WTC11 (cell line): ENCODE results near the gene CHRNA4. TPM values are rescaled to one million over a fixed set of nuclear protein-coding genes. Genes with fewer than 3 reads are reported as not detected.

ENCODE experiments used
- ATAC-seq: fragments of 200-7000 bp; cut with Tn5 transposase; 2 replicates; pipeline ENCODE4 v1.10.0; 2021; ENCODE audit warnings: mild to moderate bottlenecking, moderate library complexity
- CTCF ChIA-PET: fragments of 300-600 bp; sonication (Branson Sonifier 250); formaldehyde crosslinking; loops from one replicate; lab custom pipeline; 2021; ENCODE audit warnings: antibody characterized with exemption; lab: Charles Lee
- POLR2A ChIA-PET: fragments of 350-600 bp; sonication (Branson Sonifier 250); formaldehyde crosslinking; loops from one replicate; lab custom pipeline; 2021; ENCODE audit warnings: antibody characterized with exemption; lab: Charles Lee
- DNase-seq: peaks from one replicate; pipeline ENCODE4 v3.0.0; 2021; ENCODE audit warnings: low spot score
- H3K27ac Mint-ChIP-seq: 2 replicates; pipeline ENCODE4 v1.8.0; 2021; ENCODE audit warnings: mixed read lengths
- H3K27me3 Mint-ChIP-seq: 2 replicates; pipeline ENCODE4 v1.8.0; 2021; ENCODE audit warnings: low read depth, mild to moderate bottlenecking, moderate library complexity, mixed read lengths
- H3K36me3 Mint-ChIP-seq: 2 replicates; pipeline ENCODE4 v1.8.0; 2021; ENCODE audit warnings: mixed read lengths
- H3K4me1 Mint-ChIP-seq: 2 replicates; pipeline ENCODE4 v1.8.0; 2022; ENCODE audit warnings: mixed read lengths
- H3K4me3 Mint-ChIP-seq: 2 replicates; pipeline ENCODE4 v1.8.0; 2021; ENCODE audit warnings: mild to moderate bottlenecking, moderate library complexity, mixed read lengths
- H3K9me3 Mint-ChIP-seq: 2 replicates; pipeline ENCODE4 v1.8.0; 2021; ENCODE audit warnings: mixed read lengths
- ATF1 ChIP-seq: sonication (generic); formaldehyde crosslinking; IDR thresholded peaks from 2 replicates; pipeline ENCODE4 v1.8.1; 2023; ENCODE audit warnings: mild to moderate bottlenecking, moderate library complexity, missing genetic modification reagents
- ATF6 ChIP-seq: sonication (generic); formaldehyde crosslinking; IDR thresholded peaks from 2 replicates; pipeline ENCODE4 v1.8.1; 2023; ENCODE audit warnings: mild to moderate bottlenecking, missing genetic modification reagents
- CBFB ChIP-seq: sonication (generic); formaldehyde crosslinking; IDR thresholded peaks from 2 replicates; pipeline ENCODE4 v1.8.1; 2022; ENCODE audit warnings: mild to moderate bottlenecking, low read depth, missing genetic modification reagents
- CTCF ChIP-seq: fragments of 200-600 bp; IDR thresholded peaks from 2 replicates; pipeline ENCODE4 v1.8.0; 2022; ENCODE audit warnings: antibody characterized with exemption
- ESRRA ChIP-seq: sonication (generic); formaldehyde crosslinking; IDR thresholded peaks from 2 replicates; pipeline ENCODE4 v1.8.1; 2022; ENCODE audit warnings: mild to moderate bottlenecking, missing genetic modification reagents, borderline replicate concordance
- ETV6 ChIP-seq: sonication (generic); formaldehyde crosslinking; IDR thresholded peaks from 2 replicates; pipeline ENCODE4 v1.8.1; 2022; ENCODE audit warnings: mild to moderate bottlenecking, missing genetic modification reagents
- GRHL2 ChIP-seq: fragments of 250-450 bp; sonication (Bioruptor Pico); IDR thresholded peaks from 2 replicates; pipeline ENCODE4 v1.8.0; 2022; ENCODE audit warnings: mild to moderate bottlenecking, moderate library complexity; ENCODE audit not compliant: insufficient replicate concordance, severe bottlenecking
- GTF2I ChIP-seq: fragments of 250-450 bp; sonication (Bioruptor Pico); conservative IDR thresholded peaks from 2 replicates; pipeline ENCODE4 v1.4.0; 2021; ENCODE audit warnings: mild to moderate bottlenecking
- MLX ChIP-seq: sonication (generic); formaldehyde crosslinking; IDR thresholded peaks from 2 replicates; pipeline ENCODE4 v1.8.1; 2023; ENCODE audit warnings: mild to moderate bottlenecking, missing genetic modification reagents, moderate library complexity
- PRDM15 ChIP-seq: sonication (generic); formaldehyde crosslinking; IDR thresholded peaks from 2 replicates; pipeline ENCODE4 v1.8.0; 2022; ENCODE audit warnings: missing genetic modification reagents
- STAT6 ChIP-seq: sonication (generic); formaldehyde crosslinking; conservative IDR thresholded peaks from 2 replicates; pipeline ENCODE4 v1.8.1; 2023; ENCODE audit warnings: mild to moderate bottlenecking, low read depth, missing genetic modification reagents, moderate library complexity
- ZBTB43 ChIP-seq: sonication (generic); formaldehyde crosslinking; IDR thresholded peaks from 2 replicates; pipeline ENCODE4 v1.8.1; 2023; ENCODE audit warnings: mild to moderate bottlenecking, missing genetic modification reagents
- ZNF121 ChIP-seq: sonication (generic); formaldehyde crosslinking; IDR thresholded peaks from 2 replicates; pipeline ENCODE4 v1.8.0; 2023; ENCODE audit warnings: missing genetic modification reagents
- ZNF396 ChIP-seq: fragments of 250-450 bp; sonication (Bioruptor Pico); IDR thresholded peaks from 2 replicates; pipeline ENCODE4 v1.8.0; 2021; ENCODE audit warnings: mild to moderate bottlenecking, moderate library complexity, borderline replicate concordance
- ZNF423 ChIP-seq: fragments of 250-450 bp; sonication (Bioruptor Pico); IDR thresholded peaks from 2 replicates; pipeline ENCODE4 v2.1.2; 2022; ENCODE audit warnings: mild to moderate bottlenecking, moderate library complexity
- ZNF671 ChIP-seq: fragments of 250-450 bp; sonication (Bioruptor Pico); IDR thresholded peaks from 2 replicates; pipeline ENCODE4 v1.8.0; 2021; ENCODE audit warnings: mild to moderate bottlenecking
- ZSCAN18 ChIP-seq: fragments of 250-450 bp; sonication (Bioruptor Pico); IDR thresholded peaks from 2 replicates; pipeline ENCODE4 v2.1.2; 2022; ENCODE audit warnings: mild to moderate bottlenecking, moderate library complexity
- total RNA-seq: library from RNA; stranded (reverse); gene quantifications from 3 replicates; pipeline ENCODE4 v1.2.3, GENCODE V29; 2021

The CHRNA4 gene
- total RNA-seq, 1 experiment from 2014 or later = 2.5 TPM

GRCh38 chr20:63330084-63330760 is 30.9 kb downstream of the CHRNA4 start:
- H3K27me3 Mint-ChIP-seq = peaks cover 2% of the 10 kb centered on the region
- TF ChIP-seq MLX (CRISPR knock-in tag) = no peak
- no peak for TF ChIP-seq ESRRA (CRISPR knock-in tag)
- TF ChIP-seq ZSCAN18 (CRISPR knock-in tag) = no peak
- no peak for TF ChIP-seq GTF2I (CRISPR knock-in tag)
- TF ChIP-seq GRHL2 (CRISPR knock-in tag) = no peak
- no peak for TF ChIP-seq ATF6
- no peak for TF ChIP-seq PRDM15
- TF ChIP-seq ZNF396 (CRISPR knock-in tag) = no peak
- TF ChIP-seq ZNF121 (CRISPR knock-in tag) = no peak
- no peak for TF ChIP-seq ZBTB43 (CRISPR knock-in tag)
- peaks cover 17% of the 10 kb centered on the region for H3K9me3 Mint-ChIP-seq
- ATAC-seq (no peak), DNase-seq (no peak)
- CTCF ChIA-PET = interaction anchor here (1.0 to 2.0 kb wide), 6 partner anchors 21 to 107 kb away, joined by 4 to 13 read pairs (median 4); no protein-coding TSS in a partner anchor
- H3K27ac Mint-ChIP-seq = no peak overlapping the region
- no peaks in the 10 kb centered on the region for H3K4me1 Mint-ChIP-seq
- H3K4me3 Mint-ChIP-seq = no peak overlapping the region
- POLR2A ChIA-PET = interaction anchor here (1.1 kb wide), 1 partner anchor 20 kb away, joined by 4 read pairs; no protein-coding TSS in a partner anchor
- peaks cover 6% of the 10 kb centered on the region for H3K36me3 Mint-ChIP-seq

- ChIA-PET POLR2A (interaction anchor here (1.1 kb wide), 1 partner anchor 20 kb away, joined by 4 read pairs; no protein-coding TSS in a partner anchor), CTCF (interaction anchor here (1.9 to 2.0 kb wide), 2 partner anchors 49 to 52 kb away, joined by 6 to 8 read pairs; no protein-coding TSS in a partner anchor)
- H3K9me3 Mint-ChIP-seq = peaks cover 12% of the 10 kb centered on the region
- ATAC-seq = no peak
- no peak overlapping the region for H3K4me3 Mint-ChIP-seq
- no peak overlapping the region for H3K27ac Mint-ChIP-seq
- DNase-seq = no peak
- peaks cover 2% of the 10 kb centered on the region for H3K27me3 Mint-ChIP-seq
- no peaks in the 10 kb centered on the region for H3K4me1 Mint-ChIP-seq
- H3K36me3 Mint-ChIP-seq = peaks cover 6% of the 10 kb centered on the region
- TF ChIP-seq CTCF (no peak), ZBTB43 (CRISPR knock-in tag) (no peak), ZNF423 (CRISPR knock-in tag) (no peak), ETV6 (CRISPR knock-in tag) (no peak), ZNF671 (CRISPR knock-in tag) (no peak), CBFB (CRISPR knock-in tag) (no peak), ATF1 (no peak), STAT6 (no peak)
These were observed 31.6 kb downstream of the CHRNA4 start for GRCh38 chr20:63329331-63330083.
